Psoas muscle (tissue), 8 donors: Measurements from ENCODE around the gene GATM. TPM values are rescaled to one million over a fixed set of nuclear protein-coding genes. Genes with fewer than 3 reads are reported as not detected.

ENCODE experiments used
- ATAC-seq, 4 donors: fragments of 200-7000 bp; cut with Tn5 transposase; one replicate each; pipeline ENCODE4 v1.9.1; 2020; ENCODE audit warnings: moderate library complexity in 3 of 4, mild to moderate bottlenecking in 2 of 4
- DNase-seq, 2 donors: peaks; one replicate each; pipeline ENCODE4 v3.0.0-alpha.2; 2020
- H3K27ac ChIP-seq: fragments of 200-600 bp; one replicate; pipeline ENCODE4 v1.8.0; 2022
- H3K27me3 ChIP-seq, 3 donors: fragments of 200-600 bp in 1 of 3; one replicate each; pipeline versions ENCODE4 v1.6.1 to v1.8.0; 2013 to 2022; ENCODE audit warnings: low read length in 2 of 3, mild to moderate bottlenecking in 2 of 3, moderate library complexity in 1 of 3; ENCODE audit not compliant: insufficient read depth in 3 of 3
- H3K36me3 ChIP-seq, 2 donors: fragments of 200-600 bp in 1 of 2; one replicate each; pipeline versions ENCODE4 v1.6.1 to v1.8.0; 2013 to 2022; ENCODE audit warnings: low read depth in 1 of 2, mild to moderate bottlenecking in 1 of 2, moderate library complexity in 1 of 2; ENCODE audit not compliant: insufficient read depth in 1 of 2
- H3K4me1 ChIP-seq: fragments of 200-600 bp; one replicate; pipeline ENCODE4 v1.8.0; 2022
- H3K4me3 ChIP-seq: fragments of 200-600 bp; one replicate; pipeline ENCODE4 v1.8.0; 2022; ENCODE audit warnings: mild to moderate bottlenecking
- H3K9me3 ChIP-seq: fragments of 200-600 bp; one replicate; pipeline ENCODE4 v1.8.0; 2022
- WGBS, 3 donors: extraction: QIAGEN DNeasy Blood & Tissue Kit; methylation state at CpG; one replicate each; pipeline versions ENCODE4 v1.1.6 to v1.1.7; 2013; 5-methylcytosine and 5-hydroxymethylcytosine counted together
- intact Hi-C, 2 donors: fragments of 100-400 bp; cut with DNase I; formaldehyde crosslinking; loops; one replicate each; pipeline versions ENCODE4 v1.11.0 to v1.14.2; 2022
- polyA plus RNA-seq, 3 donors: library from polyadenylated mRNA; stranded (reverse); fragments of 200-250 nt; gene quantifications; one replicate each; pipeline ENCODE4 v1.2.3, GENCODE V29; 2013
- total RNA-seq, 4 donors: library from RNA; stranded (reverse); fragmentation: NEBNext Ultra II Directional in 2 of 4; extraction: Animal tissue kit (Norgen Biotek cat#: 25700) in 2 of 4; gene quantifications; one replicate each; pipeline versions ENCODE4 v1.2.1 to v1.2.4, GENCODE V29; 2021 to 2023
- TF ChIP-seq, protein P1 (sequence below): fragments of 200-600 bp; IDR thresholded peaks from one replicate; pipeline ENCODE4 v1.8.0; 2022; ENCODE audit warnings: antibody characterized with exemption
- donor health status: healthy with polysubstance abuse.
- donor health status: DM: no; HTN: no; CAD: no; lungs with moderate emphysema.
- donor health status: Bipolar disorder and iron deficiency.
- donor health status: healthy.
- donor health status: DM: yes; HTN: yes; CAD: no.
- donor health status: DM: no; HTN: no; CAD: no.
- donor health status: DM: no; HTN: no; CAD: no.
- donor health status: DM: yes; HTN: yes; CAD: no.

The GATM gene
- total and polyA plus RNA-seq, 7 donors = 13.1 to 41.3 (median 21.3) TPM

DNA sequence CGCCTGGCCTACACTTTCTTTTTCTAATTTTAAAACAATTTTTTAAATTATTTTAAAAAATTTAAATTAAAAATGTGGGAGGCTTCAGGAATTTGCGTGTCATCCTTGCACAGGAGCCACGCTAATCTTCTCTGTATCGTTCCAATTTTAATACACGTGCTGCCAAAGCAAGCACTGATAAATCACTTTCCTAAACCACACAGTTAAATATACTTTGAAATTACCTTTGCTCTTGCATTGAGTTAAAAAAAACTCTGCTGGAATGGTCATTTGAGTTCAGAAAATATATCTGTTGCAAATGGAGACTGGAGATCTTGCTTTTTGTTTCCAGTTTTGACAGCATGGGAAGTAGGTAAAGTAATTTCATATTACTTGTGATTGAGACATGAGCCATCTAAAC, 23.6 kb downstream of the GATM start:
- intact Hi-C loops = no loop called here
- peaks cover 0 to 11% of the 10 kb centered on the region in 2 donors for H3K36me3 ChIP-seq
- TF ChIP-seq, protein P1, sequence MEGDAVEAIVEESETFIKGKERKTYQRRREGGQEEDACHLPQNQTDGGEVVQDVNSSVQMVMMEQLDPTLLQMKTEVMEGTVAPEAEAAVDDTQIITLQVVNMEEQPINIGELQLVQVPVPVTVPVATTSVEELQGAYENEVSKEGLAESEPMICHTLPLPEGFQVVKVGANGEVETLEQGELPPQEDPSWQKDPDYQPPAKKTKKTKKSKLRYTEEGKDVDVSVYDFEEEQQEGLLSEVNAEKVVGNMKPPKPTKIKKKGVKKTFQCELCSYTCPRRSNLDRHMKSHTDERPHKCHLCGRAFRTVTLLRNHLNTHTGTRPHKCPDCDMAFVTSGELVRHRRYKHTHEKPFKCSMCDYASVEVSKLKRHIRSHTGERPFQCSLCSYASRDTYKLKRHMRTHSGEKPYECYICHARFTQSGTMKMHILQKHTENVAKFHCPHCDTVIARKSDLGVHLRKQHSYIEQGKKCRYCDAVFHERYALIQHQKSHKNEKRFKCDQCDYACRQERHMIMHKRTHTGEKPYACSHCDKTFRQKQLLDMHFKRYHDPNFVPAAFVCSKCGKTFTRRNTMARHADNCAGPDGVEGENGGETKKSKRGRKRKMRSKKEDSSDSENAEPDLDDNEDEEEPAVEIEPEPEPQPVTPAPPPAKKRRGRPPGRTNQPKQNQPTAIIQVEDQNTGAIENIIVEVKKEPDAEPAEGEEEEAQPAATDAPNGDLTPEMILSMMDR = no peak
- ATAC-seq (no peak), DNase-seq (no peak)
- H3K27me3 ChIP-seq = no peaks in the 10 kb centered on the region
- H3K4me3 ChIP-seq = no peak overlapping the region
- H3K4me1 ChIP-seq = no peaks in the 10 kb centered on the region
- no peak overlapping the region for H3K27ac ChIP-seq
- H3K9me3 ChIP-seq = no peaks in the 10 kb centered on the region
- 65 to 85% (median 80%) methylated on average over 5 of the region's 5 CpGs for WGBS, 3 donors

DNA sequence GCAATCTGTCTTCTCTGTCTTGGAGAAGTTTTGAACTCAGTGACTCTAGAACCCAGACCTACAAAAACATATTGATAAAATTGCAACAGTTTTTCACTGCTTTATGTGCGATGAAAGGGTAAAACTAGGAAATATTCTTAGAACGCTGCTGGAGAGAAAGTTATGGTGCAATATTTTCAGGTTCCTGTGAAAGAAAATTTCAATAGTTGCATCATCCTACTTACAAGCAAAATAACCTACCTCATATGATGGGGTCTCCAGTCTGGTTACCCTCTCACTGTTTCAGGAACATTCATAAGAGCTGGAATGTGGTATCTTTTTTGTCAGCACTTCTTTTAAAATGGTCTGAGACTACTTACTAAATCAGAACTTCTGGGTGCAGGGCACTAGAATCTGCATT, 27.1 kb downstream of the GATM start:
- Histone ChIP-seq H3K9me3 (no peaks in the 10 kb centered on the region), H3K4me3 (no peak overlapping the region), H3K36me3 (no peaks in the 10 kb centered on the region), H3K27me3 (no peaks in the 10 kb centered on the region), H3K4me1 (no peaks in the 10 kb centered on the region), H3K27ac (no peak overlapping the region)
- TF ChIP-seq, protein P1 = no peak
- DNase-seq = no peak
- ATAC-seq = no peak
- intact Hi-C loops = no loop called here
- 84 to 89% (median 88%) methylated on average over 2 of the region's 2 CpGs for WGBS, 3 donors

DNA sequence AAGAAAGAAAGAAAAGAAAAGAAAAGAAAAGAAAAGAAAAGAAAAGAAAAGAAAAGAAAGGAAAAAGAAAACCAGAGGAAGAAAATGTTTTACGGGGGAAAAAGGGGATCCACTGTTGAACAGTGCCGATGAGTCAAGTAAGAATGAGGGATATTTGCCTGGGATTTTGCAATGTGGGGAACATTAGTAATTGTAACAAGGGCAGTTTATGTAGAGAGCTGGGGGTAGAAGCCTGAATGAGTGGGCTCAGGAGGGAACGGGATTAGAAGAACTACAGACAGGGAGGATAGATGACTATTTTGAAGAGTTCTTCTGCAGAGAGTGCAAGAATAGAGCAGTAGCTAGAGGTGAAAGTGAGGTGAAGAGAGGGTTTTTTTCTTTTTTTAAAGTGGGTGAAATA, 28.7 kb downstream of the GATM start:
- H3K27me3 ChIP-seq = no peaks in the 10 kb centered on the region
- no peaks in the 10 kb centered on the region for H3K4me1 ChIP-seq
- no peaks in the 10 kb centered on the region for H3K9me3 ChIP-seq
- ATAC-seq (no peak), DNase-seq (no peak)
- H3K36me3 ChIP-seq = no peaks in the 10 kb centered on the region
- no peak overlapping the region for H3K27ac ChIP-seq
- intact Hi-C loops = no loop called here
- no peak overlapping the region for H3K4me3 ChIP-seq
- 92 to 97% (median 94%) methylated on average over 3 of the region's 3 CpGs for WGBS, 3 donors
- TF ChIP-seq, protein P1 = no peak

DNA sequence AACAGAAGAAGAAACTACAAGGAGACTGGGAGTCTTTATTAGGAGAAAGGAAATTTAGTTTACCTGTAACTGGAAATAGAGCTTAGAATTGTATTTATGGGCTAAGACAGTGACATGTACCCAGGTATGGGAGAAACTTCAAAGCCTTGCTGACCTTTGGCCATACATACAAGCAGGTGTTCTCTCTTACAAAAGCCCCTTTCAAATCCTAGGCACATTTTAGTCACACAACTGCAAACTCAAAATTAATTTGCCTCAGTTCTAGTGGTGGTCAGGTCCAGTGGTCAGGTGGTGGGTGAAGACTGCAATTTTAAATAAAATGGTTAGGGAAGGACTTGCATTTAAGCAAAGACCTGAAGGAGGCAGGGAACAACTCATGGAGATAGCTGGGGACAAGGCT, 30.4 kb downstream of the GATM start:
- TF ChIP-seq, protein P1 = no peak
- ATAC-seq (no peak), DNase-seq (no peak)
- H3K4me3 ChIP-seq = no peak overlapping the region
- H3K27me3 ChIP-seq = no peaks in the 10 kb centered on the region
- H3K36me3 ChIP-seq = no peaks in the 10 kb centered on the region
- no peaks in the 10 kb centered on the region for H3K4me1 ChIP-seq
- no peaks in the 10 kb centered on the region for H3K9me3 ChIP-seq
- no peak overlapping the region for H3K27ac ChIP-seq
- intact Hi-C loops = no loop called here

DNA sequence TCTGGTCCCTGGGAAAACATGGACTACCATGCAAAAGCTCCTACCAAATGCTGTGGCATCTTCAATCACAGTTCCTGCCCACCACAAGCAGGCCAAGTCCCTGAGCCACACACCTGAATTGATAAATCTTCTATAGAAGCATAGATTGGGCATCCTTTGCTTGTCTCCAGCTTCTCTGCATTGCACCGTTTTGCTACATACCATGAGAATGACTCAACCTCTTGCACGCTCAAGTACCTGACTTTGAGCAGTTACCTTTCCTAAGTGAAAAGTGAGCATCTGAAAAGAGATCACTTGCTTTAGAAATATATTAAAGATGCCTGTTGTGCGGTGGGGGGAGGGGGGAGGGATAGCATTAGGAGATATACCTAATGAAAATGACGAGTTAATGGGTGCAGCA, 31.3 kb downstream of the GATM start:
- Histone ChIP-seq H3K4me1 (no peaks in the 10 kb centered on the region), H3K27me3 (no peaks in the 10 kb centered on the region), H3K36me3 (no peaks in the 10 kb centered on the region), H3K9me3 (no peaks in the 10 kb centered on the region), H3K27ac (no peak overlapping the region), H3K4me3 (no peak overlapping the region)
- ATAC-seq = no peak
- WGBS, 3 donors = 75 to 91% (median 86%) methylated on average over 4 of the region's 4 CpGs
- TF ChIP-seq, protein P1 = no peak
- intact Hi-C loops = no loop called here
- no peak for DNase-seq
